ENCODE results near the gene HPD.

GRCh38 chr12:121830588-121831265, 27.9 kb downstream of the HPD start:
- no peak for TF ChIP-seq POLR2A (IDR thresholded peaks at IDR 0.05)
- no peak for TF ChIP-seq CTCF (IDR thresholded peaks at IDR 0.05 in 4 of 5, conservative IDR thresholded peaks at IDR 0.05 in 1 of 5)
